Duodenal mucosa (tissue), 2 donors: Measurements from ENCODE around the gene NNAT.

Experiments used
- H3K27ac ChIP-seq: one replicate; pipeline ENCODE4 v1.7.0; 2013; ENCODE audit warnings: low read depth, low read length
- H3K27me3 ChIP-seq, 2 donors: one replicate each; pipeline ENCODE4 v1.7.0; 2013; ENCODE audit warnings: low read length in 2 of 2, control low read depth in 1 of 2; ENCODE audit not compliant: insufficient read depth in 2 of 2, control insufficient read depth in 1 of 2
- H3K36me3 ChIP-seq, 2 donors: one replicate each; pipeline ENCODE4 v1.7.0; 2013; ENCODE audit warnings: low read length in 2 of 2, control low read depth in 1 of 2; ENCODE audit not compliant: insufficient read depth in 2 of 2, control insufficient read depth in 1 of 2
- H3K4me1 ChIP-seq, 2 donors: one replicate each; pipeline ENCODE4 v1.7.0; 2013; ENCODE audit warnings: low read length in 2 of 2, control low read depth in 1 of 2; ENCODE audit not compliant: insufficient read depth in 2 of 2, control insufficient read depth in 1 of 2
- H3K4me3 ChIP-seq, 2 donors: one replicate each; pipeline ENCODE4 v1.7.0; 2013; ENCODE audit warnings: low read length in 2 of 2, low read depth in 1 of 2
- H3K9ac ChIP-seq, 2 donors: one replicate each; pipeline ENCODE4 v1.7.0; 2013; ENCODE audit warnings: low read length in 2 of 2, low read depth in 1 of 2
- H3K9me3 ChIP-seq, 2 donors: one replicate each; pipeline ENCODE4 v1.7.0; 2013; ENCODE audit warnings: low read length in 2 of 2, control low read depth in 1 of 2; ENCODE audit not compliant: control insufficient read depth in 1 of 2

The NNAT gene

DNA sequence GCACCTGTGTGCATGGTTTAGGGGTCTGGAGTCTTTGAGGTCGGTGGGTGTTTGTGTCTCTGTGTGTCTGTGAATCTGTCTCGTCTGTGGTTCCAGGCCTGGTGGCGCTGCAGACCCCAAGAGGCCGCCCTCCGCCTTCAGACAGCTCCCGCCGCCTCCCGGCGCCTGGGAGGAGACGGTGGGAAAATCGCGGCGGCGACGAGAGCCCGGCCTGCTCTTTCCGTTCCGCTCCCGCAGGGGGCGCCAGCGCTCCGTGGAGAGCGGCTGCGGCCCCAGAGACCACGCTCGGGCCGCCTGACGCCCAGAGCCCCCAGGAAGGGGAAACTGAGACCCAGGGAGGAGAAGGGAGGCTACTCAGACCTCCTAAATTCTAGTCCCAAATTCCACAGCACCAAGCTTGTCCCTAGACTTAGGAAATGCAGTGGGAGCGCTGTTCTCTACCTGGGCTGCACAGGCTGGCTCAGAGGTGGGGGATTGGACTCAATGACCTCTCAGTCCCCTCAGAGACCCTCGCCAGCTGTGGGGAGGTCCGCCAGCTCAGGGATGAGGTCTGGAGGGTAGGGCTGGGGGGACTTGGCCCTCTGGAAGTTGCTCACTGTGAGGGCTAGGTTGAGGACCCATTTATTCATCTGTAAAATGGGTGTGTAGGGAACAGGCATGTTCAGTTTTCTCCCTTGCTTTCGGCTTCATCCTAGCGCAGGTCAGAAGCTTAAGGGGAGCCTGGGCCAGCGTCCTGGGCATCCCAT, 43.5 kb downstream of the NNAT start:
- H3K27ac ChIP-seq = no peak overlapping the region
- H3K9ac ChIP-seq = no peak overlapping the region
- H3K27me3 ChIP-seq = peaks cover 10 to 23% of the 10 kb centered on the region in 2 donors
- no peak overlapping the region for H3K4me3 ChIP-seq
- H3K9me3 ChIP-seq = no peaks in the 10 kb centered on the region
- H3K4me1 ChIP-seq = peaks cover 0 to 7% of the 10 kb centered on the region in 2 donors
- no peaks in the 10 kb centered on the region for H3K36me3 ChIP-seq

DNA sequence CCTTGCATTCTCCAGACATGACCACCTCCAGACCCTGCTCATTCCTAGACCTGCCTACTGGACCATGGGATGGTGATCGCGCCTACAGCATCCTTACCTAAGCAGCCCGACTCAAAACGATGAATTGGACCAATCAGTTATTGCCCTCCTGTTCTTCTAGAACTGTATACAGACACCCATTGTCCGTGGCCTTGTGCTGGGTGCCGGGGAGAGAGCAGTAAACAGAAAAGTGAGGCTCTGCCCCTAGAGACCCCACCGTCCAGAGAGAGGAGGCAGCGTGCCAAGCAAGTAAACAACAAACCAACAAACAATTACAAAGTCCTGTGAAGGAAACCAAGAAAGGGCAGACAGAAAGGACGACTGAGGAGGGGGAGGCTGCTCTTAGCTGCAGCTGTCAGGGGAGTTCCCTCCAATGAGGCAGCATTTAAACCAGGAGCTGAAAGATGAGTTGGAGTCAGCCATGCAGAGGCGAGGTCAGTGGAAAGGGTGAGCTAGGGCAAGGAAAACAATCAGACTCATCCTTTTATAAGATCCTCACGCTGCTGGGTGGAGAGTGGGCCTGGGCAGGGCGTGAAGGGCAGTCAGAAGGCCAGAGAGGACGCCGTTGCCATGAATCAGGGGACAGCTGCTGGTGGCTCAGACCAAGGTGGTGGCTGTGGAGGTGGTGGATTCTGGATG, 44.2 kb downstream of the NNAT start:
- no peaks in the 10 kb centered on the region for H3K9me3 ChIP-seq
- H3K27ac ChIP-seq = no peak overlapping the region
- H3K36me3 ChIP-seq = no peaks in the 10 kb centered on the region
- no peak overlapping the region for H3K4me3 ChIP-seq
- H3K27me3 ChIP-seq = peaks cover 11 to 23% of the 10 kb centered on the region in 2 donors
- H3K4me1 ChIP-seq = peaks cover 0 to 7% of the 10 kb centered on the region in 2 donors
- H3K9ac ChIP-seq = no peak overlapping the region

DNA sequence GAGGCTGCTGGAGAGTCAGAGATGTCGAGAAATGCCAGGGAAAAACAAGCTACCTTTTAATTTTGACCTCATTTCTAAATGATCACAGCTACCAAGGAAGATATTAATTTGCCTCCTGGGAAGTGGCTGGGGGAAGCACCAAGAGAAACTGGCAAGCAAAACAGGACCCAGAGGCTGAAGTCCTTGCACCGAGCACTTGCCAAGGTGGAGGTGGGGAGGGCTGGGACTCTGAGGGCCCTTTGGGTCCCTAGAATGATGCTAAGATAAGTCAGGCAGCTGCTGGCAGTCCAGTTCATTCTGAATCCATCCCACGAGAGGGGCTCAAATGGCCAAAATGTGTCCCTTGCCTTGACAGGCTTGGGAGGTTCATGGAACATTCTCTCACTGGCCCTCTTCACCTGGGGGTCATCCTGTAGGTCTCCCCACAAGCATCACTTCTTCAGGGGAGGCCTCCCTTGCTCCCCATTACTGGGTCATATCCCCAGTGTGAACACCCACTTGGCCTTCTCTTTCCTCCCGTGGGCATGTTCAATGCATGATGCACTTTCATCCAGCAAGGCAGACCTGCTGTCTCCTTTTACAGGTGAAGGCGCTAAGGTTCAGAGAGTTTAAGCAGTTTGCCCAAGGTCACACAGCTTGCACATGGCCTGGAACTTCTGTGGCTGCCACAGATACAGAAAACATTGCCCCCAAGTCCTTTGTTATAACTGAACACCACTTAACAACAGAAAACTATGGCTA, 45.7 kb downstream of the NNAT start:
- H3K27ac ChIP-seq = no peak overlapping the region
- H3K27me3 ChIP-seq = peaks cover 11 to 23% of the 10 kb centered on the region in 2 donors

DNA sequence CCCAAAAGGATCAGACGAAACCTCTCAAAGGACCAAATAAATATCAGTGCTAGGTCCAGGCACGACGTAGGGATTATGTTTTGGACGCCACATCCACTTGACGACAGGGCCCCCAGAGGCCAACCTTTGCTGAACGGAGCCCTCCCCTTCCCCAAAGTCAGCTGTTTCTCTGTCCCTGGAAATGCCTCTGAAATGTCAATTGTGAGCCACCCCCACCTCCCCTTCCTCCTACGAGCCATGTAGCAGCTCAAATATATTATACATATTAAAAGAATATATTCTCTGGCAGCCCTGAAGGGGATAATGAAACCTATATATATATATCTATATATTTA, 46.2 kb downstream of the NNAT start:
- Histone ChIP-seq H3K9ac (no peak overlapping the region), H3K27me3 (peaks cover 11 to 23% of the 10 kb centered on the region in 2 donors), H3K4me1 (peaks cover 0 to 7% of the 10 kb centered on the region in 2 donors), H3K27ac (no peak overlapping the region), H3K9me3 (no peaks in the 10 kb centered on the region), H3K36me3 (no peaks in the 10 kb centered on the region), H3K4me3 (no peak overlapping the region)

More for the DNA sequence above, 45.7 kb downstream of the NNAT start:
- no peaks in the 10 kb centered on the region for H3K9me3 ChIP-seq
- no peak overlapping the region for H3K9ac ChIP-seq
- H3K4me1 ChIP-seq = peaks cover 0 to 7% of the 10 kb centered on the region in 2 donors
- H3K4me3 ChIP-seq = no peak overlapping the region
- no peaks in the 10 kb centered on the region for H3K36me3 ChIP-seq

DNA sequence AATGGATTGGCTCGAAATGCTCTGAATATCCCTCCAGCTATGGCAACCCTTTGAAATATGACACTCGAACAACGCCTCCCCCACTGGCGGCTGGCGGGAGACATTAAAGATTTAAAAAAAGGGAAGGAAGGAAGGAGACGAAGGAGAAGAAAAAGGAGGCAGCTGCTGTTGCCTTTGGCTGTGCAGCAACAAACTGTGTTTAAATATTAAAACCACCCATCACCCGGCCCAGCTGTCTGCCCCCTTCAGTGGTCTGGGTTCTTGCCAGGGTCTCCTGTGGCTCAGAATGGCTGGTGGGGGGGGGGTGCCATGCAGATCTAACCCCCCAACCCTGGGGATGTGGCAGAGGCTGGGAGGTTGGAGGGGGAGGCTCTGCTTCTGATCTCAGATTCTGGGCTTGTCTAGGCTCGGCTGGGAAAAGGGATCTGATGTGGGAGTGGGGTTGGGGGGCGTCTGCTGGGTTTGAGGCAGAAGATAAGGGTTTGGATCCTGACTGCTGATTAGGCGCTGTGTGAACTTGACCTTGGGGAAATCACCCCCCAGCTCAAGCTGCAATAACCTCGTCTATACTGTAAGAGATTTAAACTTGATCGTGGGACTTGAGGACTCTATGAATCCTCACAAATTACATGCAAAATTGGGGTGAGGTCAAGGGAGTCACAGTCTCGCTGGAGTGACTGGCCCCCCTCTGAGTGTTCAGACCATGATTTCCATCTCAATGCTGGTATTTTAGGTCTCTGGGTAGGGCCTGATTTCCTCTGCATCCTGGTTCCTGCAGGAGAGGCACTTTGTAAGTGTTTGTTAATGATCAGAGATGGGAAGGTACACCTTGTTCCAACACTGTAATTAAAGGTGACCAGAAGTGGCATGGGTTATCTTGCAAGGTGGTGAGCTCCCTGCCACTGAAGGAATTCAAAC, 46.9 kb downstream of the NNAT start:
- Histone ChIP-seq H3K27me3 (peaks cover 11 to 23% of the 10 kb centered on the region in 2 donors), H3K27ac (no peak overlapping the region), H3K4me1 (peaks cover 0 to 7% of the 10 kb centered on the region in 2 donors), H3K9ac (no peak overlapping the region), H3K36me3 (no peaks in the 10 kb centered on the region), H3K9me3 (no peaks in the 10 kb centered on the region), H3K4me3 (no peak overlapping the region)

DNA sequence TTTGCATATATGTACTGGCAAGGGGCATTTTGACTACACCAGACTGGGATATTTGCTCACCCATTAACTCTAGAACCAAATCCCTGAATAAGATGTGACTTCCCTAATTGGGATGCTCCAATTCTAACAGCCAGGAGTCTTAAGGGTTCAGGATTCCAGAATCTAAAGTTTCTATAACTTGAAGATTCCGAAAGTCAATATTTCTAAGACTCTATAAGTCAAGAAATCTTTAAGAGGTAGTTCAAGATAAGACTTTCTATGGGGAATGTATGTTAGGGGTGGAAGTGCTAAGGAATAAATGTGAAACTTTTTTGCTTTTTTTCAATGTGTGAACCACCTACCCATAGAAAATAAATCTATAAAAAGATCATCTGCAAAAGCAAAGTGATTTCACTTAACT, 49.4 kb downstream of the NNAT start:
- no peaks in the 10 kb centered on the region for H3K36me3 ChIP-seq
- H3K4me1 ChIP-seq = no peaks in the 10 kb centered on the region
- no peak overlapping the region for H3K4me3 ChIP-seq
- no peak overlapping the region for H3K27ac ChIP-seq
- H3K27me3 ChIP-seq = peaks cover 7 to 11% of the 10 kb centered on the region in 2 donors
- H3K9ac ChIP-seq = no peak overlapping the region
- H3K9me3 ChIP-seq = no peaks in the 10 kb centered on the region

DNA sequence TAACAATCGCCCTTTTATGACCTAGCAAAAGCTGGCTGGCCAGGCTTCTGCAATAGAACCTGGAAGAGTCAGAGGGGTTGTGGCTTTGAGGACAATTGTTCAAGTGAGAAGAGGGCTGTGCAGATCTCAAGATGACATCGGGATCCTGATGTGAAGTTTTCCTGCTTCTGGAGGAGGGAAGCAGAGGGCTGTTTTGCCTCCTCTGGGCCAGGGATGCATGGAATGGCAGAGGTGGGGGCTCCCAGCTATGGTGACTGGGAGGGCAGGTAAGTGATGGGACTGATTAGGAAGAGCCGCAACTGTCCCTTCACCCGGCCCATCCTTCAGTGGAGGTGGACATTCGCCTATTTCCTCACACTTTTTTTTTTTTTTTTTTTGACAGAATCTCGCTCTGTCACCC, 50.0 kb downstream of the NNAT start:
- H3K9me3 ChIP-seq = no peaks in the 10 kb centered on the region
- peaks cover 7 to 11% of the 10 kb centered on the region in 2 donors for H3K27me3 ChIP-seq
- H3K4me1 ChIP-seq = no peaks in the 10 kb centered on the region
- no peaks in the 10 kb centered on the region for H3K36me3 ChIP-seq
- H3K4me3 ChIP-seq = no peak overlapping the region
- no peak overlapping the region for H3K27ac ChIP-seq
- H3K9ac ChIP-seq = no peak overlapping the region
